Right atrium auricular region (tissue), 2 donors: ENCODE measurements around the gene METTL15. TPM values are rescaled to one million over a fixed set of nuclear protein-coding genes. Genes with fewer than 3 reads are reported as not detected.
"Not testable (repeated sequence)": the region's sequence is repeated elsewhere in the genome, so short reads cannot be mapped to it uniquely, and the experiment has no call there.

Experiments
- DNase-seq: peaks from one replicate; pipeline ENCODE4 v3.0.0-alpha.2; 2019; ENCODE audit warnings: low spot score
- H3K27ac ChIP-seq, 2 donors: fragments of 200-600 bp; sonication (generic); 1 replicate in 1 of 2; 2 replicates in 1 of 2; pipeline ENCODE4 v1.5.1; 2016 to 2019
- H3K27me3 ChIP-seq, 2 donors: fragments of 200-600 bp; sonication (generic); one replicate each; pipeline versions ENCODE4 v1.5.1 to v1.6.0; 2017 to 2019
- H3K36me3 ChIP-seq: fragments of 200-600 bp; sonication (generic); one replicate; pipeline ENCODE4 v1.5.1; 2016
- H3K4me1 ChIP-seq, 2 donors: fragments of 200-600 bp; sonication (generic); one replicate each; pipeline versions ENCODE4 v1.5.1 to v1.6.0; 2017 to 2019
- H3K4me3 ChIP-seq, 2 donors: fragments of 200-600 bp; sonication (generic); 1 replicate in 1 of 2; 2 replicates in 1 of 2; pipeline ENCODE4 v1.5.1; 2017 to 2019; ENCODE audit warnings: mild to moderate bottlenecking in 1 of 2, moderate library complexity in 1 of 2
- H3K9me3 ChIP-seq, 2 donors: fragments of 200-600 bp; sonication (generic); one replicate each; pipeline ENCODE4 v1.5.1; 2019
- total RNA-seq, 2 donors: library from RNA; depleted of rRNA; stranded (reverse); fragments of >200 nt; gene quantifications; one replicate each; pipeline ENCODE4 v1.1.0, GENCODE V29; 2016
- TF ChIP-seq, protein P1 (sequence below), 2 donors: fragments of 200-600 bp; sonication (generic); IDR thresholded peaks; one replicate each; pipeline ENCODE4 v1.5.1; 2019; ENCODE audit warnings: antibody characterized with exemption in 2 of 2

METTL15 gene
- total RNA-seq, 2 donors from 2014 or later, result 5.3 to 9.5 TPM

DNA sequence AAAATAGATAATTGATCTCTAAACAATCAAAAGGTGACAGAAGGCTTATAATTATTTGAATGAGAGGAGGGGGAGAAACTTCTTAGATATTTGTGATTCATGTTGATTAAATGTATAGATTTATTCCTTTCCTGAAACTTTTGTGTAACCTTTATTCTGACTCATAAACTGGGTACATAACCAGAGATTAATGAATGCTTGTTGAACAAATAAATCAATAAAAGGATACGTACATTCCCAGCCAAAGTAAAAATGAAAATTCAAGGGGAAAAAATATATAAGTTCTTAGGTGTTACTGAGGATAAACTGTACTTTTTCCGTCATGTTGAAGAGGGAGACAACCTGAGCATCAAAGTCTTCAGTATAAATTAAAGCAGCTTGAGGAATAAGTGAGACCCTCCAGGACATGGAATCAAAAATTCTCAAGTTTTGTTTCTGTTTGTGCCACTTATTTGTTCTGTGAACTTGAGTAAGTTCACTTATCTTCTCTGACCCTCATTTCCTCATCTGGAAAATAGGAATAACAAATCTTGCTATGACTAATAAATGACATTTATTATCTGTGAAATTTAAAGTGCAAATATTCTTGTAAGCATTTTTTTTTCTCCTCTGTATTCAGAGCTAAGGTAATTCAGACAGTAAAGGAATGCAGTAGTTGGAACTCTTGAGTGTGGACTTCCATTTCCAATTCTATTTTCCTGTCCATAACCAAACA, 195.4 kb downstream of the METTL15 start:
- Histone ChIP-seq H3K4me1 (no peaks in the 10 kb centered on the region), H3K36me3 (no peaks in the 10 kb centered on the region), H3K27me3 (no peaks in the 10 kb centered on the region), H3K9me3 (no peaks in the 10 kb centered on the region), H3K27ac (no peak overlapping the region), H3K4me3 (no peak overlapping the region)
- TF ChIP-seq, protein P1, sequence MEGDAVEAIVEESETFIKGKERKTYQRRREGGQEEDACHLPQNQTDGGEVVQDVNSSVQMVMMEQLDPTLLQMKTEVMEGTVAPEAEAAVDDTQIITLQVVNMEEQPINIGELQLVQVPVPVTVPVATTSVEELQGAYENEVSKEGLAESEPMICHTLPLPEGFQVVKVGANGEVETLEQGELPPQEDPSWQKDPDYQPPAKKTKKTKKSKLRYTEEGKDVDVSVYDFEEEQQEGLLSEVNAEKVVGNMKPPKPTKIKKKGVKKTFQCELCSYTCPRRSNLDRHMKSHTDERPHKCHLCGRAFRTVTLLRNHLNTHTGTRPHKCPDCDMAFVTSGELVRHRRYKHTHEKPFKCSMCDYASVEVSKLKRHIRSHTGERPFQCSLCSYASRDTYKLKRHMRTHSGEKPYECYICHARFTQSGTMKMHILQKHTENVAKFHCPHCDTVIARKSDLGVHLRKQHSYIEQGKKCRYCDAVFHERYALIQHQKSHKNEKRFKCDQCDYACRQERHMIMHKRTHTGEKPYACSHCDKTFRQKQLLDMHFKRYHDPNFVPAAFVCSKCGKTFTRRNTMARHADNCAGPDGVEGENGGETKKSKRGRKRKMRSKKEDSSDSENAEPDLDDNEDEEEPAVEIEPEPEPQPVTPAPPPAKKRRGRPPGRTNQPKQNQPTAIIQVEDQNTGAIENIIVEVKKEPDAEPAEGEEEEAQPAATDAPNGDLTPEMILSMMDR (IDR thresholded peaks at IDR 0.05), result no peak
- DNase-seq, result no peak

DNA sequence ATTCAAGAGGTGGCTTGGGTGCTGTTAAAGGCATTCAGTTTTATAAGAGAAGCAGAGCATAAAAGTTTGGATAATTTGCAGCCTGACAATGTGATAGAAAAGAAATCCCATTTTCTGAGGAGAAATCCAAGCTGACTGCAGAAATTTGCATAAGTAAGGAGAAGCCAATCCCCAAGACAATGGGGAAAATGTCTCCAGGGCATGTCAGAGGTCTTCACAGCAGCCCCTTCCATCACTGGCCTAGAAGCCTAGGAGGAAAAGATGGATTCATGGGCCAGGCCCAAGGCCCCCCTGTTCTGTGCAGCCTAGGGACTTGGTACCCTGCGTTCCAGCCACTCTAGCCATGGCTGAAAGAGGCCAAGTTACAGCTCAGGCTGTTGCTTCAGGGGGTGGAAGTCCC, 207.3 kb downstream of the METTL15 start:
- Histone ChIP-seq H3K27ac (no peak overlapping the region), H3K36me3 (no peaks in the 10 kb centered on the region), H3K27me3 (no peaks in the 10 kb centered on the region), H3K9me3 (no peaks in the 10 kb centered on the region), H3K4me3 (no peak overlapping the region), H3K4me1 (no peaks in the 10 kb centered on the region)
- DNase-seq, result no peak
- TF ChIP-seq, protein P1 (IDR thresholded peaks at IDR 0.05), result no peak

DNA sequence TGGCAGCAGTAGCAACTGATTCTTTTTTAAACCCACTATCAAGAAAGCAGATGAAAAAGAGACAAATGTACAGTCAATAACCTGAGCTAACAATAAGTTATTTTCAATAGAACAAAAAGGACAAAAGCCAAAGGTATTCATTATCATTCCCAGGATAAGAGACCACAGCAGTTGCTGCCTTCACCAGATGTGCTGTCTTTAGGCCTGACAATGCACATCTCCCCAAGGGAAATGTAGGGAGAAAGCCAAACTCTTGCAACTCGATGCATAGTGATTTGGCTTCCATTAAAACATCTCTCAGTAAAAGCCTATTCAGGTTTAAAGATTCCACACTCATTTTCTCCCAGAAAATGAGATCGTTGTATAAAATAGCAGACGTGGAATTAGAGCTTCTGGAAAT, 210.7 kb downstream of the METTL15 start:
- no peaks in the 10 kb centered on the region for H3K27me3 ChIP-seq
- H3K9me3 ChIP-seq, result no peaks in the 10 kb centered on the region
- no peak overlapping the region for H3K27ac ChIP-seq
- TF ChIP-seq, protein P1 (IDR thresholded peaks at IDR 0.05), result no peak
- no peak for DNase-seq
- no peak overlapping the region for H3K4me3 ChIP-seq
- H3K36me3 ChIP-seq, result no peaks in the 10 kb centered on the region
- no peaks in the 10 kb centered on the region for H3K4me1 ChIP-seq

DNA sequence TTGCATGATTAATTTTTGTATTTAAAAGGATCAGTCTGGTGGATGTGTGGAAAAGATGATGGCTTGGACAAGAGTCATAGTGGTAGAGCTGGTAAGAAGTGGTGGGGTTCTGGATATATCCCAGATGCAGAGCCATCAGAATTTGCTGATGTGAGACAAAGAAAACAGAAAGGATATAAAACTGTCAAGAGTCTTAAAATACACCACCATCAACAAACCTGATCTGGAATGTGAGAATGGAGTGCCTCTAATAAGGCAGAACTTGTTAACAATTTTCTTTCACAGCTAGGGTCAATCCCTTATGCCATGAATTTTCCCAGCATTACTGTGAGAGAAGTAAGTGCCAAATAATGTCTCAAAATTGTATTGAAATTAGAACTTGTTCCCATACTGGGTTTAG, 215.4 kb downstream of the METTL15 start:
- no peaks in the 10 kb centered on the region for H3K9me3 ChIP-seq

DNA sequence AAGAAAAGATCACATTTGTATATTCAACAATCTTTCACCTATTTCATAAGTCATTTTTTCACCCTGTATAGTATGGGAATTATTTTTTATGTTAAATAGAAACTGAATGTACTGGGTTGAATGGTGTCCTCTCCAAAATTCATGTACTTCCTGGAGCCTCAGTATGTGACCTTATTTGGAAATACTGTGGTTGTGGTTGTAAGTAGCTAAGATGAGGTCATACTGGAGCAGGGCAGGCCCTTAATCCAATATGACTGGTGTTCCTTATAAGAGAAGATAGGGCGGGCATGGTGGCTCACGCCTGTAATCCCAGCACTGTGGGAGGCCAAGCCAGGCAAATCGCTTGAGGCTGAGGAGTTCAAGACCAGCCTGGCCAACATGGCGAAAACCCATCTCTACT, 224.2 kb downstream of the METTL15 start:
- not testable (repeated sequence) for H3K36me3 ChIP-seq, H3K9me3 ChIP-seq, H3K4me1 ChIP-seq, H3K27ac ChIP-seq, DNase-seq, H3K4me3 ChIP-seq, H3K27me3 ChIP-seq

More for the DNA sequence above, 215.4 kb downstream of the METTL15 start:
- TF ChIP-seq, protein P1 (IDR thresholded peaks at IDR 0.05), result no peak
- Histone ChIP-seq H3K36me3 (no peaks in the 10 kb centered on the region), H3K27me3 (no peaks in the 10 kb centered on the region), H3K4me3 (no peak overlapping the region), H3K27ac (no peak overlapping the region), H3K4me1 (no peaks in the 10 kb centered on the region)
- DNase-seq, result no peak

DNA sequence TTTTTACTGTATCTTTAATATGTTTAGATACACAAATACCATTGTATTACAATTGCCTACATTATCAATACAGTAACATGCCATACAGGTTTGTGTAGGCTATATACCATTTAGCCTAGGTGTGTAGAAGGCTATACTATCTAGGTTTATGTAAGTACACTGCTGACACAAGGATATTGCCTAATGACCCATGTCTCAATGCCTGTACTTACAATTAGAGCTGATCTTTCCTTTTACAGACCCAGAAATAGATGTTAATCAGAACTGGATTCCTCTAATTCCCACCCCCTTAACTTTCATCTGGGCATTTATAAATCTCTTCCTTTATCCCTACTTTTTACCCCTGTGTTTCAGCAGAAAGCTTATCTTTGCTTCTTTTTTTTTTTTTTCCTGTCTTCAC, 229.5 kb downstream of the METTL15 start:
- Histone ChIP-seq H3K27me3 (no peaks in the 10 kb centered on the region), H3K36me3 (no peaks in the 10 kb centered on the region), H3K27ac (no peak overlapping the region), H3K4me3 (no peak overlapping the region), H3K4me1 (no peaks in the 10 kb centered on the region), H3K9me3 (peaks cover 6 to 18% of the 10 kb centered on the region in 2 donors)
- TF ChIP-seq, protein P1 (IDR thresholded peaks at IDR 0.05), result no peak
- DNase-seq, result no peak
